Prostate gland (tissue), 2 donors: ENCODE measurements around the gene PFDN6. TPM values are rescaled to one million over a fixed set of nuclear protein-coding genes. Genes with fewer than 3 reads are reported as not detected.
"Not testable (repeated sequence)": the region's sequence is repeated elsewhere in the genome, so short reads cannot be mapped to it uniquely, and the experiment has no call there.

Experiments
- DNase-seq: peaks from one replicate; pipeline ENCODE4 v3.0.0-alpha.2; 2019; ENCODE audit warnings: low spot score
- H3K27ac ChIP-seq, 2 donors: fragments of 200-600 bp; sonication (generic); 2 replicates each; pipeline ENCODE4 v1.5.1; 2017 to 2019
- H3K27me3 ChIP-seq: fragments of 200-600 bp; sonication (generic); replicated peaks from 2 replicates; pipeline ENCODE4 v1.5.1; 2019; ENCODE audit not compliant: insufficient read depth
- H3K36me3 ChIP-seq, 2 donors: fragments of 200-600 bp; sonication (generic); 1 replicate in 1 of 2; 2 replicates in 1 of 2; pipeline versions ENCODE4 v1.5.1 to v1.8.1; 2017 to 2019
- H3K4me1 ChIP-seq: fragments of 200-600 bp; sonication (generic); replicated peaks from 2 replicates; pipeline ENCODE4 v1.5.1; 2019
- H3K4me3 ChIP-seq, 2 donors: fragments of 200-600 bp; sonication (generic); 2 replicates each; pipeline ENCODE4 v1.5.1; 2017 to 2019
- H3K9me3 ChIP-seq: fragments of 200-600 bp; sonication (generic); 2 replicates; pipeline ENCODE4 v1.5.1; 2017
- POLR2A ChIP-seq: fragments of 450-650 bp; IDR thresholded peaks from one replicate; pipeline ENCODE4 v1.6.1; 2016; ENCODE audit warnings: antibody characterized with exemption, mild to moderate bottlenecking
- POLR2AphosphoS5 ChIP-seq: sonication (generic); formaldehyde crosslinking; IDR thresholded peaks from one replicate; pipeline ENCODE4 v1.6.1; 2017; ENCODE audit warnings: antibody characterized with exemption
- WGBS: methylation state at CpG from one replicate; pipeline ENCODE4 v1.1.5; 2018; 5-methylcytosine and 5-hydroxymethylcytosine counted together
- intact Hi-C: fragments of 100-400 bp; cut with DNase I; formaldehyde crosslinking; loops from one replicate; pipeline ENCODE4 v1.14.2; 2022
- total RNA-seq, 2 donors: library from RNA; depleted of rRNA; stranded (reverse); fragments of >200 nt; gene quantifications; one replicate each; pipeline ENCODE4 v1.1.0, GENCODE V29; 2016
- TF ChIP-seq, protein P1 (sequence below), 4 experiments: fragments of 200-600 bp in 2 of 4; fragments of 450-650 bp in 2 of 4; sonication (generic) in 2 of 4; IDR thresholded peaks; 1 replicate in 3 of 4; 2 replicates in 1 of 4; pipeline ENCODE4 v1.5.1; 2016 to 2019; ENCODE audit warnings: antibody characterized with exemption in 4 of 4, mild to moderate bottlenecking in 2 of 4, moderate library complexity in 2 of 4

The PFDN6 gene
- total RNA-seq, 2 donors from 2014 or later, result 24.1 to 59.7 TPM

DNA sequence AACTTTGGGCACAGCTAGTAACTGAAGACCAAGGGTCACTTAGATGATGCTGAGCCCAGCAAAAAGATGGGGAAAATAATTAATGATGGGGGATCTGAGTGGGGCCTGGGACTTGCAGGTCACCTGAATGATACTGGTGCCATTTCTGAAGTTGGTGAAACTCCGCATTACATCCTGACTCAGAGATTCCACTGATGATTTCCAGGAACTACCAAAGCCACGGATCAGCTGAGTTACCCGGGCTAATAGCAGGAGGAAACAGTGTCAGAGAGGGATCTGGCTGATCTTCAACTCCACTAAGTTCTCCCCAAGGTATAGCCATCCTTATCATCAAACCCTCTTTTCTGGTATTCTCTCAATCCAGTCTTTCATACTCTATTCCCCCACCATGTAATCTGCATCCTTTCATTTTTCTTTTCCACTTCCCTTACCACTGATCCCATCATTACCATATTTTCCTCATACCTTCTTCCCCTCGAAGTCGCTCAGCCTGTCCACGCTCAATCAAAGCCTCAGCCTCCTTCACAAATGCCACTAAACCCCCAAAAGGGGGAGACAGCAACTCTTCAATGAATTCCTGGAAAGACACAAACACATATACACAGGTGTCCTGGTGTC is 37.9 kb upstream of the PFDN6 start:
- 91% methylated on average over 6 of the region's 6 CpGs for WGBS

DNA sequence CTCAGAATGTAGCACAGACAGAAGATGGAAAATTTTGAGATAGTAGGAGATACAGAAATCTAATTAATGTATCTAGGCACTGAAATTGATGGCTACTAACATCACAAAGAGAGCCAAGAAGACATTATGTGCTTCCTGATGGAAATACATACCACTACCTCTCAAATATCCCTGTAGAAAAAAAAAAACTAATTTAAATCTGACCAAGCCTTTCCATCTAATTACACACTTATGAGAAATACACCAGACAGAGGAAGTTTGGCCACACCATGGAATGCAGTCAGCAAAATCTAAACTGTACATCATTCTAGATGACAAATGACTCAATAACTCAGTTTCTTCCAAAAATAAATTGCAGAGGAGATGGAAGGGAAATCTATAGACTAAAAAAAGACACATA is 36.6 kb upstream of the PFDN6 start:
- H3K27ac ChIP-seq, result no peak overlapping the region
- H3K4me1 ChIP-seq, result no peaks in the 10 kb centered on the region
- no peak for DNase-seq
- intact Hi-C loops, result no loop called here
- no peak overlapping the region for H3K4me3 ChIP-seq
- TF ChIP-seq, protein P1, sequence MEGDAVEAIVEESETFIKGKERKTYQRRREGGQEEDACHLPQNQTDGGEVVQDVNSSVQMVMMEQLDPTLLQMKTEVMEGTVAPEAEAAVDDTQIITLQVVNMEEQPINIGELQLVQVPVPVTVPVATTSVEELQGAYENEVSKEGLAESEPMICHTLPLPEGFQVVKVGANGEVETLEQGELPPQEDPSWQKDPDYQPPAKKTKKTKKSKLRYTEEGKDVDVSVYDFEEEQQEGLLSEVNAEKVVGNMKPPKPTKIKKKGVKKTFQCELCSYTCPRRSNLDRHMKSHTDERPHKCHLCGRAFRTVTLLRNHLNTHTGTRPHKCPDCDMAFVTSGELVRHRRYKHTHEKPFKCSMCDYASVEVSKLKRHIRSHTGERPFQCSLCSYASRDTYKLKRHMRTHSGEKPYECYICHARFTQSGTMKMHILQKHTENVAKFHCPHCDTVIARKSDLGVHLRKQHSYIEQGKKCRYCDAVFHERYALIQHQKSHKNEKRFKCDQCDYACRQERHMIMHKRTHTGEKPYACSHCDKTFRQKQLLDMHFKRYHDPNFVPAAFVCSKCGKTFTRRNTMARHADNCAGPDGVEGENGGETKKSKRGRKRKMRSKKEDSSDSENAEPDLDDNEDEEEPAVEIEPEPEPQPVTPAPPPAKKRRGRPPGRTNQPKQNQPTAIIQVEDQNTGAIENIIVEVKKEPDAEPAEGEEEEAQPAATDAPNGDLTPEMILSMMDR (IDR thresholded peaks at IDR 0.05), result no peak
- TF ChIP-seq POLR2A (no peak), POLR2AphosphoS5 (no peak)
- no peaks in the 10 kb centered on the region for H3K9me3 ChIP-seq
- no peaks in the 10 kb centered on the region for H3K27me3 ChIP-seq
- no peaks in the 10 kb centered on the region for H3K36me3 ChIP-seq

More for the DNA sequence above, 37.9 kb upstream of the PFDN6 start:
- TF ChIP-seq, protein P1 (IDR thresholded peaks at IDR 0.05), result no peak
- TF ChIP-seq POLR2A (no peak), POLR2AphosphoS5 (no peak)
- Histone ChIP-seq H3K4me1 (no peaks in the 10 kb centered on the region), H3K9me3 (no peaks in the 10 kb centered on the region), H3K27ac (no peak overlapping the region), H3K27me3 (no peaks in the 10 kb centered on the region), H3K36me3 (no peaks in the 10 kb centered on the region), H3K4me3 (no peak overlapping the region)
- intact Hi-C loops, result no loop called here
- DNase-seq, result no peak

DNA sequence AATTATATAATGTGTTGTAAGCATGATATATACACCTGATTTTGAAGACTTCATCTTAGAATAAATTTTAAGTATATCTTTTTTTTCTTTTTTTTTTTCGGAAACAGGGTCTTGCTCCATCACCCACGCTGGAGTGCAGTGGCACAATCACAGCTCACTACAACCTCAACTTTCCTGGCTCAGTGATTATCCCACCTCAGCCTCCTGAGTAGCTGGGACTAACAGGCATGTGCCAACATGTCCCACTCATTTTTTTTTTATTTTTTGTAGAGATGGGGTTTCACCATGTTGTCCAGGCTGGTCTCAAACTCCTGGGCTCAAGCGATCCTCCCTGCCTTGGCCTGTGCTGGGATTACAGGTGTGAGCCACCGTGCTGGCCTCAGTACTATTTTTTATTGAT is 34.8 kb upstream of the PFDN6 start:
- H3K27ac ChIP-seq, result no peak overlapping the region
- H3K9me3 ChIP-seq, result no peaks in the 10 kb centered on the region
- DNase-seq, result no peak
- intact Hi-C loops, result no loop called here
- TF ChIP-seq, protein P1 (IDR thresholded peaks at IDR 0.05), result no peak
- TF ChIP-seq POLR2A, result no peak
- TF ChIP-seq POLR2AphosphoS5, result no peak
- H3K36me3 ChIP-seq, result no peaks in the 10 kb centered on the region
- H3K4me3 ChIP-seq, result no peak overlapping the region
- 90% methylated on average over 4 of the region's 4 CpGs for whole genome bisulfite sequencing
- H3K27me3 ChIP-seq, result no peaks in the 10 kb centered on the region
- H3K4me1 ChIP-seq, result no peaks in the 10 kb centered on the region

DNA sequence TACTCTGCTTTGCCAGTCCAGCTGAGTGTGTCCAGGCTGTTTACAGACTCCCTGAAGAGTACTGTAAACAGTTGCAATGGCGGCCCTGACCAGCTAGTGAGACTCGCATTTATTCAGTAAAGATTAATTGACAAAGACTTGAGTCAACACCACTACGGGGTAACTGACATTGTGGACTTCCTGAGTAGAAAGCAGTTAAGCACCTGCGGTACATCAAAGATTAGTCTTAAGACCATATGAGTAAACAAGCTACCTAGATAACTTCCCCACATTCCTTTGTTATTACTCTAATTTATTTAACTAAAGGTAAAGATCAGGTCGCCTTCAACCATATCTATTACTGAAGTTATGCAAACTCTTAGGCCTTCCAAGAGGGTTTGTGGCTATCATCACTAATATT is 30.4 kb upstream of the PFDN6 start:
- WGBS, result 81% methylated on average over 5 of the region's 5 CpGs
- TF ChIP-seq POLR2A, result no peak
- TF ChIP-seq POLR2AphosphoS5, result no peak
- TF ChIP-seq, protein P1 (IDR thresholded peaks at IDR 0.05), result no peak
- Histone ChIP-seq H3K4me3 (no peak overlapping the region), H3K27ac (no peak overlapping the region), H3K36me3 (no peaks in the 10 kb centered on the region), H3K27me3 (no peaks in the 10 kb centered on the region), H3K9me3 (no peaks in the 10 kb centered on the region), H3K4me1 (no peaks in the 10 kb centered on the region)
- intact Hi-C loops, result no loop called here
- no peak for DNase-seq

DNA sequence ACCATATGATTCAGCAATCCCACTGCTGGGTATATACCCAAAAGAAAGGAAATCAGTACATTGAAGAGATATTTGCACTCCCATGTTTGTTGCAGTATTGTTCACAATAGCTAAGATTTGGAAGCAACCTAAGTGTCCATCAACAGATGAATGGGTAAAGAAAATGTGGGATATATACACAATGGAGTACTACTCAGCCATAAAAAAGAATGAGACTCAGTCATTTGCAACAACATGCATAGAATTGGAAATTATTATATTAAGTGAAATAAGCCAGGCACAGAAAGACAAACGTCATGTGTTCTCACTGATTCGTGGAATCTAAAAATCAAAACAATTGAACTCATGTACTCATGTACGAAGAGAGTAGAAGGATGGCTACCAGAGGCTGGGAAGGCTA is 26.9 kb upstream of the PFDN6 start:
- WGBS, result 95% methylated on average over 3 of the region's 3 CpGs
- H3K27me3 ChIP-seq, H3K27ac ChIP-seq, H3K4me1 ChIP-seq, DNase-seq, H3K9me3 ChIP-seq, H3K4me3 ChIP-seq, intact Hi-C loops: not testable (repeated sequence)
- H3K36me3 ChIP-seq, result peaks cover 2 to 14% of the 10 kb centered on the region in 2 donors
